Endometrium (tissue), 2 donors: ENCODE results near the gene PROX2.

Source experiments
- FAIRE-seq: peaks from 2 replicates; lab custom pipeline; 2012; peaks lifted over from hg19 to GRCh38; lab: Jason Lieb, UNC
- donor health status: control.
- donor health status: control.

Gene PROX2

DNA sequence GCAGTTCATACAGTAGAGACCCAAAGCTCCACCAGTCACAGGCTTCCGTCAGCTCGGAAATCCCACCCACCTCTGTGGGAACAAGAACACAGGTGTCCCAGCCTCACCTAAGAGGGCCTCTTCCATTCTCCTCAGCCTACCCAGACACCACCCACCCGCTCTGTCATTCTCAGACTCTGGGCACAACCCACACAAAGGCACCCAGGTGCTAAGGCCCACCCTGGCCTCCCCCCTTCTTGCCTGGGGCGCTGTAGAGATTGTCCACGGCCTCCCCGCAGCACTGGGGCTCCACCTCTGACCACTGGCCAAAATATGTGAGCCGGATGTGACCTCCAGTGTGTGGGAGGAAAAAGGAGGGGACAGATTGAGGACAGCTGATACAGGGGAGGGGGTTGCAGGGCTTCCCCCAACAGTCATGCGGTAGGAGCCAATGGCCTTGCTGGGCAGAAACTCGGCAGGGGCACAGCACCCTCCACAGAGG, 33.0 kb upstream of the PROX2 start:
- FAIRE-seq: no peak

- FAIRE-seq: no peak
Observed at GRCh38 chr14:74907744-74908143, 31.8 kb upstream of the PROX2 start.

GRCh38 chr14:74906925-74907521, 31.1 kb upstream of the PROX2 start:
- no peak for FAIRE-seq

- no peak for FAIRE-seq
Observed at GRCh38 chr14:74905595-74906142, 29.7 kb upstream of the PROX2 start.

DNA sequence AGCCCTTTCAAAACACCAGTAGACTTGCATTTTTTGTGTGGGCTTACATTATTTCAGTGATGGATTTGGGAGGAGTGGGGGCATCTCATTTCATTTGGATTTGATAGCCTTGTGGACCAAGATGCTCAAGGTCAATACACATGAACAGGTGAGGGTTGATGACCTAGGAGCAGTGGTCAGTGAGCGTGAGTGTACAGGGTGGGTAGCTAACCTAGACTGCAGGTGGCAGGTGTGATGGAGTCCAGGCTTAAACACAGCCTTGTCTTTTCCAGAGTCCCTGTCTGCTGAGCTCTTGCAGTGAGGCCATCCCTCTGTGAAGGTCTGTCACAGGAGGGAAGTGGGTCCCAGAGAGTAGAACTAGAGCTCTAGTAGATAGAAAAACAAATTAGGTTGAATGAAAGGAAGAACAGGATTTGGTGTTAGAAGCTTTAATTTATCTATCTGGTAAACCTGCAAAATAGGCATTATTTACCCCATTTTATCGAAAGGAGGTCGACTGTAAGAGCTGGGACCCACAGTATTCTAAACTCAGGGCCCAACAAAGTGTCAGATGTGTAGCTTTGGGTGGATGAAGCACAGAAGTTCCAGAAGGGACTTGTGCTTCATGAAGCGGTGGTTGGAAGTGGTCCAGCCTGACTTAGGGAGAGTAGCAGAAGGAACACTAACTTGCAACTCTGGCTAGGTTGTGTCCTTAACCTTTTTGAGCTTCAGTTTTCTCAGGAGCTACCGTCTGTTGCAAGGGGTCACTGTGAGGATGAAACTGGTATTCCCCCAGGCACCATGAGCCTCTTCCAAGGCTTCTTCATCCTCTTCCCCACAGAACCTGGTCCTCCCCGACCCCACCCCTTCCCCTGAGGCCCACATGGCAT, 28.9 kb upstream of the PROX2 start:
- FAIRE-seq: no peak

DNA sequence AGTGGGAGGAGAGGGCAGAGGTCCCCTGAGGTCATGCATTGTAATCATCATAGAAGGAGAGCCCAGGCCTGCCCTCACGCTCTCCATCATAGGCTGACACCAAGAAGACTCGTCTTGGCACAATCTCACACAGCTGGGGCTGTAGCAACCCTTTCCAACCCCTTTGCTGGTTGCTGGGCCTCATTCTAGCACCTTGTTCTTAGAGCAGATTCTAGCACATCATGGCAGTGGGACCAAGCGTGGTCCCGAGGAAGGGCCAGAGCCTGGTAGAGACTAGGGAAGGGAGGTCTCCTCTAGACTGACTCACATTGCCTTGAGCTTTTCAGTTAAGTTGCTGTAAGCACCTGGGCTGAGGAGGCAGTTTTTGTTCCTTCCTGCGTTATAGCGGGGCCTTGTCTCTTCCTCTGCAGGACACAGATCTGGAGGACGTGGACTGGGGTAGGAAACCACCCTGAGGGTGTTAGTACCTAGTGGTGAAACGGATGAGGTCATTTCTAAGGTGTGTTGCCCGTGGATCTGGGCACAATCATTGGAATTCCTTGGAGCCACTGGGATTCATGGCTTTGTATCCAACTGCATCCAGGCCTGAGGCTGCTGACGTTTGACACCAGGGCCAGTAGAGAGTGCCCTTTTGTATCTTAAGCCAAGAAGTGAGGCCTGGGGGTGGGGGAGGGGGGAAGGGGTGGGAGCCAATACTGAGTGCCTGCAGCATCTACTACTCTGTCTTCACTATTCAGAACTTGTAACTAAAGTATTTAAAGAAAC, 27.2 kb upstream of the PROX2 start:
- FAIRE-seq: no peak

GRCh38 chr14:74898694-74899093, 22.7 kb upstream of the PROX2 start:
- no peak for FAIRE-seq

DNA sequence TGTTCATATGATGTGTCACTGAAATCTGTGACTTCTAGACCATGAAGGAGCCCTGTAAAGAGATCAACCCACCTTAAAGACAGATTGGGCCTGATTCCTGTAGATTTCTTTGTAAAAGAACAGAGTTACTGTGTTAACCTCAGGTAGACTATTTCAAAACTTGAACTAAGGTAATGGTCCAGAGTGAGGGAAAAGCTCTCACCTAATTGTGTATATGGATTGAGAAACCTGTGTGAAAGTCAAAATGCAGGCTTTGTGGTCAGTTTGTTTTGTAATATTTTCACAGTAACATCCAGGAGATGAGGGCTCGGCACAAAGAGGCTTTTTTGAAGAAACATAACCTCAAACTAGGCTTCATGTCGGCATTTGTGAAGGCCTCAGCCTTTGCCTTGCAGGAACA, 22.1 kb upstream of the PROX2 start:
- no peak for FAIRE-seq

GRCh38 chr14:74897642-74898041, 21.7 kb upstream of the PROX2 start:
- no peak for FAIRE-seq

- FAIRE-seq: no peak
Observed at GRCh38 chr14:74896400-74896799, 20.5 kb upstream of the PROX2 start.

DNA sequence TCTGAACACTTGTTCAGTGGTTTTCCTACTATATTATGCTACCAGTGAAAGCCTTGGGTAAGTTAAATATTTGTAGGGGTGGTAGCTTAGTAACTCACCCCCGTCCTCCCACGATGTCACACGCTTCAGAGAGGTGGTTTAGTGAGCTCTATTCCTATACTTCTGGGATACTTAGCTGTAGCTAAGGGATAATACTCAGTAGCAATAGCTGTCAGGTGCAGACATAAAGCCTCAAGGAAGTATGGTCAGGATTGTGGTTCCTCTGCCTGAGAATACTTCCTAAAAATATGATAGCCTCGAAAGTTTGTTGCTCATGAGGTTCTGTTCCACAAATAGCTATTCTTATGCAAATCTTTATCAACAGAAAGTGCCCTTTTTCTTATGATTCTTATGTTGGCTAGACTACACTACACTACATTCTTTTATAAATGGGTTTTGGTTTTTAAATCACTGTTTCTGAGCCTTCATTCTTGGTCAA, 17.7 kb upstream of the PROX2 start:
- no peak for FAIRE-seq

- FAIRE-seq: no peak
Observed at GRCh38 chr14:74892745-74893144, 16.8 kb upstream of the PROX2 start.

- no peak for FAIRE-seq
Observed at GRCh38 chr14:74891870-74892269, 15.9 kb upstream of the PROX2 start.

DNA sequence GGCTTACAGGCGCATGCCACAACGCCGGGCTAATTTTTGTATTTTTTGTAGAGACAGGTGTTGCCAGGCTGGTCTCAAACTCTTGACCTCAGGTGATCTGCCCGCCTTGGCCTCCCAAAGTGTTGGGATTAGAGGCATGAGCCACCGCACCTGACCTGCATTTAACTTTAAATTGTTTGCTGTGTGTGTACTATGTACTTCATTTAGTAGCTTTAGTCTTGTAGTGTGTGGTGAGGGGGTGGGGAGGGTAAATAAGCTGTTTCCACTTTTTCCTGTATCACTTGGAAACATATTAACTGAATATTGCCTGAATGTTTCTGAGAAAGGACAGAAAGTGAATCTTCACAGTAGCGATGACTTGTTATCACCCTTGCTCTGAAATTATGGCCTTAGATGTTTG, 14.3 kb upstream of the PROX2 start:
- no peak for FAIRE-seq

DNA sequence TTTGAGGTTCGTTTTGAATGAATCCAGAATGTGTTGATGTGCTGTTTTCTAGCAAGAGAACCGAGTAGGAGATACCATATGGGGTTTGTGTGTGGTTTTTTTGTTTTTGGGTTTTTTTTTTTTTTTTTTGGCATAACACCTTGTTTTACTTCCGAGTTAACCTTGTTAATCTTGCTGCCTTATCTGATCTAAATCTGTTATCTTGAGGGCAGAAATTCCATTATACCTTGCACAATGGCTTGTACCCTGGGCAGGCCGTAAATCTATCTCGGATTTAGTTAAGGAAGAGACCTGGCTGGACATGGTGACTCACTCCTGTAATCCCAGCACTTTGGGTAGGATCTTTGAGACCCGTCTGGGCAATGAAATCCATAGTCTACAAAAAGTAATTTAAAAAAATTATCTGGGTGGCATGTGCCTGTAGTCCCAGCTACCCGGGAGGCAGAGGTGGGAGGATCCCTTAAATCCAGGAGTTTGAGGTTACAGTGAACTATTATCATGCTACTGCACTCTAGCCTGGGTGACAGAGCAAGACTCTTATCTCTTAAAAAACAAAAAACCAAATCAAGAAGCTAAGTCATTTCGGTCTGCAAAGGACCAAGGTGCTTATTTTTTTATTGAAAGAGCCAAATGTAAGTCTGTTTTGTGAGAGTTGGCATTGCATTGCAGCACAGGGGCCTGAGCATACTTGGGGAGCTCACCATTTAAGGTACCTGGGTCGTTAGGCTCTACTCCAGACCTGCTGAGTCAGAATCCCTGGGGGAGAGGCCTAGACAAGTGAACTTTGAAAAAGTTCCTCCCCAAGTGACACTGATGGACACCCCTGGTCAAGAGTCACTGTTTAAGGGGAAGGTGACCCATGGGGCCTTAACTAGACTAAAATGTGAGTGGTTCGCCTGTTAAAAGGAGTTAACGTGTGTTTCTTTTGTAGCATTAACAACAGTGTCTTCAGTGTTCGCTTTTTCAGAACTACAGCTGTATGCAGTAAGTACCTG, 12.5 kb upstream of the PROX2 start:
- FAIRE-seq: no peak

GRCh38 chr14:74886001-74886400, 10.1 kb upstream of the PROX2 start:
- FAIRE-seq: no peak

GRCh38 chr14:74882103-74882920, 6.4 kb upstream of the PROX2 start:
- no peak for FAIRE-seq

GRCh38 chr14:74881431-74882102, 5.6 kb upstream of the PROX2 start, which contains the start of gene DLST:
Gene DLST (plus strand): TSS chr14:74881916. CDS start chr14:74881954, 38 bp downstream.
- FAIRE-seq: no peak

GRCh38 chr14:74879427-74880182, 3.7 kb upstream of the PROX2 start:
- no peak for FAIRE-seq
